Lung (tissue), 12 donors: ENCODE results near the gene CHAF1A. TPM values are rescaled to one million over a fixed set of nuclear protein-coding genes. Genes with fewer than 3 reads are reported as not detected.

Experiments
- ATAC-seq: fragments of 200-7000 bp; cut with Tn5 transposase; one replicate; pipeline ENCODE4 v1.9.1; 2020; ENCODE audit warnings: moderate number of reproducible peaks; ENCODE audit not compliant: insufficient read depth, low FRiP score
- DNase-seq, 3 donors: peaks; one replicate each; pipeline ENCODE4 v3.0.0-alpha.2; 2013 to 2017
- H3K27ac ChIP-seq, 2 donors: one replicate each; pipeline ENCODE4 v1.5.1; 2013; ENCODE audit warnings: mild to moderate bottlenecking in 2 of 2, moderate library complexity in 2 of 2, control low read depth in 1 of 2, inconsistent platforms in 1 of 2, low read depth in 1 of 2, low read length in 1 of 2
- H3K27me3 ChIP-seq, 3 donors: one replicate each; pipeline ENCODE4 v1.5.1; 2013; ENCODE audit warnings: low read length in 2 of 3; ENCODE audit not compliant: control insufficient read depth in 3 of 3, insufficient read depth in 3 of 3
- H3K36me3 ChIP-seq, 4 donors: one replicate each; pipeline ENCODE4 v1.5.1; 2013; ENCODE audit warnings: low read length in 4 of 4, mild to moderate bottlenecking in 1 of 4, moderate library complexity in 1 of 4; ENCODE audit not compliant: control insufficient read depth in 4 of 4, insufficient read depth in 4 of 4
- H3K4me1 ChIP-seq, 5 donors: one replicate each; pipeline ENCODE4 v1.5.1; 2013; ENCODE audit warnings: low read length in 5 of 5, mild to moderate bottlenecking in 2 of 5, moderate library complexity in 1 of 5; ENCODE audit not compliant: control insufficient read depth in 5 of 5, insufficient read depth in 5 of 5
- H3K4me3 ChIP-seq: one replicate; pipeline ENCODE4 v1.5.1; 2013; ENCODE audit warnings: mild to moderate bottlenecking, control low read depth, moderate library complexity
- H3K9ac ChIP-seq, 2 donors: one replicate each; pipeline ENCODE4 v1.5.1; 2013; ENCODE audit warnings: low read length in 2 of 2, control low read depth in 1 of 2; ENCODE audit not compliant: insufficient read depth in 1 of 2
- H3K9me3 ChIP-seq, 4 donors: one replicate each; pipeline ENCODE4 v1.5.1; 2013; ENCODE audit warnings: low read length in 3 of 4, mild to moderate bottlenecking in 1 of 4, moderate library complexity in 1 of 4; ENCODE audit not compliant: control insufficient read depth in 4 of 4, insufficient read depth in 3 of 4
- CTCF ChIP-seq: IDR thresholded peaks from 2 replicates; pipeline ENCODE4 v1.5.1; 2012; ENCODE audit warnings: mild to moderate bottlenecking; ENCODE audit errors: control extremely low read depth, extremely low read depth
- WGBS, 2 donors: extraction: QIAGEN DNeasy Blood & Tissue Kit; methylation state at CpG; one replicate each; pipeline ENCODE4 v1.1.7; 2013; 5-methylcytosine and 5-hydroxymethylcytosine counted together
- polyA plus RNA-seq, 2 donors: library from polyadenylated mRNA; stranded (reverse); fragments of 200-250 nt; gene quantifications; one replicate each; pipeline ENCODE4 v1.2.1, GENCODE V29; 2013
- total RNA-seq, 2 donors: library from RNA; depleted of rRNA in 1 of 2; stranded (reverse); fragments of >200 nt in 1 of 2; gene quantifications; one replicate each; pipeline ENCODE4 v1.2.1, GENCODE V29; 2014 to 2021
- donor health status: control.
- donor health status: control.
- donor health status: Bipolar disorder and iron deficiency.
- donor health status: healthy.
- donor health status: DM: yes; HTN: yes; CAD: no.

The CHAF1A gene
- total and polyA plus RNA-seq, 4 donors, result 6.8 to 16.7 (median 8.7) TPM

- peak overlapping the region in 1 of 2 donors; percentile 70 for H3K27ac ChIP-seq
- no peak for TF ChIP-seq CTCF
- H3K36me3 ChIP-seq, result peaks cover 0 to 15% (median 9%) of the 10 kb centered on the region in 4 donors
- no peak for ATAC-seq
- no peaks in the 10 kb centered on the region for H3K9me3 ChIP-seq
- no peaks in the 10 kb centered on the region for H3K27me3 ChIP-seq
- peak overlapping the region in 1 of 2 donors; percentile 8 for H3K9ac ChIP-seq
- DNase-seq, result no peak
- WGBS, 2 donors, result 87 to 88% methylated on average over 7 of the region's 7 CpGs
- no peak overlapping the region for H3K4me3 ChIP-seq
- peaks cover 0 to 26% (median 10%) of the 10 kb centered on the region in 5 donors for H3K4me1 ChIP-seq
These were observed 11.8 kb downstream of the CHAF1A start for GRCh38 chr19:4414144-4414799.

GRCh38 chr19:4414800-4415321, 12.4 kb downstream of the CHAF1A start:
- ATAC-seq (no peak), DNase-seq (peak; percentile 70 to 89 (median 88))
- Histone ChIP-seq H3K27ac (peak overlapping the region in 1 of 2 donors; percentile 70), H3K4me3 (no peak overlapping the region), H3K36me3 (peaks cover 0 to 14% (median 5%) of the 10 kb centered on the region in 4 donors), H3K9ac (peak overlapping the region in 1 of 2 donors; percentile 33), H3K27me3 (no peaks in the 10 kb centered on the region), H3K9me3 (no peaks in the 10 kb centered on the region), H3K4me1 (peaks cover 0 to 28% (median 11%) of the 10 kb centered on the region in 5 donors)
- 73 to 79% methylated on average over 9 of the region's 9 CpGs for WGBS, 2 donors
- no peak for TF ChIP-seq CTCF

GRCh38 chr19:4415352-4415751, 12.9 kb downstream of the CHAF1A start:
- Histone ChIP-seq H3K9me3 (no peaks in the 10 kb centered on the region), H3K9ac (peak overlapping the region in 1 of 2 donors; percentile 33)

More at GRCh38 chr19:4415352-4415751, 12.9 kb downstream of the CHAF1A start:
- no peak for TF ChIP-seq CTCF
- Histone ChIP-seq H3K4me3 (no peak overlapping the region), H3K36me3 (peaks cover 0 to 12% (median 4%) of the 10 kb centered on the region in 4 donors), H3K27ac (no peak overlapping the region), H3K27me3 (no peaks in the 10 kb centered on the region), H3K4me1 (peaks cover 0 to 32% (median 14%) of the 10 kb centered on the region in 5 donors)
- DNase-seq (peak in 1 of 3 donors; percentile 59), ATAC-seq (no peak)
- WGBS, 2 donors, result 76 to 91% methylated on average over 10 of the region's 10 CpGs
